Measurements from ENCODE around the gene CD48.
"Not testable (repeated sequence)": the region's sequence is repeated elsewhere in the genome, so short reads cannot be mapped to it uniquely, and the experiment has no call there.

The CD48 gene

DNA sequence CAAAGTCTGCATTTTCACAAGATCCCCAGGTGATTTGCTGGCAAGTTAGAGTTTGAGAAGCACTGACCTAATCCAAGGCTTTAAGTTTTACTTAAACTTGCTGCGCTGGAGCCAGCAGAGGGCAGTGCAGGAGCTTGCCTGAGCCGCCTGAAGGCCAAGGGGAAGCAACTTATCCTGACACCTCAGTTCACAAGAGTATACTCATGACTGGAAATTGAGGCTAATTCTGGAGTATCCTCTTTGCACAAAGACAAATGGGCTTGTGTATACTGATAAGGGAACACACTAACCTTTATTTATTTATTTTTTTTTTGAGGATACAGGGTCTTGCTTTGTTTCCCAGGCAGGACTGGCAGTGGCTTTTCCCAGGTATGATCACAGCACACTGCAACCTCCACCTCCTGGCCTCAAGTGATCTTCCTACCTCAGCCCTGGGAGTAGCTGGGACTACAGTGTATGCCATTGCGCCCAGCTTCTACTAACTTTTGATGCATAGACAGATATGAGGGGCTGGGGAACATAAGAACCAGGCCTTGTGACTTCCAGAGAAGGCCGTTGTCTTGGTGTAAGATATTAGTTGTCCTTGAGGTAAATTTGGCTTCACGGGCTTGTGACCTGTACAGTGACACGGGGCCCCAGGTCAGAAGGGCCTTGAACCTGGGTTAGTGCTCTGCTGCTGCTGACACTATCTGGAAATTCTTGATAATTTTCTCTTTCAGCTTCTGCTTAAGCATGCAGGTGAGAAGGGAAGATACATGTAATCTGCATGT is 35.8 kb downstream of the CD48 start:
- DNase-seq = peak; percentile 79

DNA sequence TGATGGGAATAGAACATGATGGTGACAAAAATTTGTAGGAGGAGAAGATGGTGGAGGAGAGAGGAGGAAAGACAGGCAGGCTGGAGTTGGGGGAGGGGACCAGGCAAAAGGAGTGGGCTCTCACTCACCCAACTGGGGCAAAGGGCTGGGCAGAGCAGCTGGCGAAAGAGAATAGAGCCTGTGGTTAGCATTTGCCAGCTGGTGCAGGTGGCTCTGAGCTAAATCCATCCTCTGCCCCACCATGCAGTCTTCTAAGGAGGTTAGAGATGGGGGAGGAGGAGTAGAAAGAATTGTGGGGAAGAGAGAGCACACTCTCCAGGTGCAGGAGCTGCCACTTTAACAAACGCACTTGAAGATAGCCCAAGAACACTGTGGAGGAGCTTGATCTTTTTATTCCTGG is 37.2 kb downstream of the CD48 start:
- no peak for DNase-seq

DNA sequence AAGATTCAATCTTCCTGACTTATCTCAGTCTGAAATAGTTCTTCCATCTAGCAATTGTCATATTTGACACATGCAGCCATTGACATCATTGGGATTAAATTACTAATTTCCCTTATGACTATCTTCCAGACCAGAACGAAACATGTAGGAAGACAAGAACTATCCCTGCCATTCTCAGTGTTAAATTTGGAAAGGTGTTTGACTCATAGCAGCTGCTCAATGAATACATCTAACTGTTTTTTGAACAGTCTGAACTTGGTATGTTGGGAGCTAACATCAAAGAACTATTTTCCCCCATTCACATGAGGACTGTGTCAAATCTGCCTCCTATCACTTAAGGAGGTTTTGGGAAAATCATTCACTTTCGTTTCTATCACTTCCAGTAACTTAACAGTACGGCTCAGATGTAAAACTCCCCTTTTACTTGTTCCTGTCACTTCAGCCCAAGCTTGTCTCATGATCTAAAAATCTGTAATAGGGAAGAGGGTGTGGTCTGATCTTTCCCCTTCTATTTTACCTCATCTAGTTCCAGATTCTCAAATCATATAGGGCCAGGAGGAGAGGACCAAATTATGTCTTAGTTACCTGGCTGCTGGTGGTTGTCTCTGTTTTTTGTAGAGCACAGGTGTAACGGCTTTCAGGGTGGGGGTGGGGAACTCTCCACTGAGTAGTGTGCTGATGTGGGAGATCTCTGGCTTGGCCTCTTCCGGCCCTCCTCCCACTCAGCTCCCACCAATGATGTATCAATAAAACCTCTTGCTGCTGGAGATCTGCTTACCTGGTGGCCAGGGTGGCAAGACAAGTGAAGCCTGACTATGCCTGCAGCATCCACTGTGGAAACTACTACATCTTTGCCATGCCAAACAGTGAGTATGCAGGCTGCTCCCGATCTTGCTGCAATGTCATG is 38.6 kb downstream of the CD48 start:
- peak; percentile 31 for DNase-seq

DNA sequence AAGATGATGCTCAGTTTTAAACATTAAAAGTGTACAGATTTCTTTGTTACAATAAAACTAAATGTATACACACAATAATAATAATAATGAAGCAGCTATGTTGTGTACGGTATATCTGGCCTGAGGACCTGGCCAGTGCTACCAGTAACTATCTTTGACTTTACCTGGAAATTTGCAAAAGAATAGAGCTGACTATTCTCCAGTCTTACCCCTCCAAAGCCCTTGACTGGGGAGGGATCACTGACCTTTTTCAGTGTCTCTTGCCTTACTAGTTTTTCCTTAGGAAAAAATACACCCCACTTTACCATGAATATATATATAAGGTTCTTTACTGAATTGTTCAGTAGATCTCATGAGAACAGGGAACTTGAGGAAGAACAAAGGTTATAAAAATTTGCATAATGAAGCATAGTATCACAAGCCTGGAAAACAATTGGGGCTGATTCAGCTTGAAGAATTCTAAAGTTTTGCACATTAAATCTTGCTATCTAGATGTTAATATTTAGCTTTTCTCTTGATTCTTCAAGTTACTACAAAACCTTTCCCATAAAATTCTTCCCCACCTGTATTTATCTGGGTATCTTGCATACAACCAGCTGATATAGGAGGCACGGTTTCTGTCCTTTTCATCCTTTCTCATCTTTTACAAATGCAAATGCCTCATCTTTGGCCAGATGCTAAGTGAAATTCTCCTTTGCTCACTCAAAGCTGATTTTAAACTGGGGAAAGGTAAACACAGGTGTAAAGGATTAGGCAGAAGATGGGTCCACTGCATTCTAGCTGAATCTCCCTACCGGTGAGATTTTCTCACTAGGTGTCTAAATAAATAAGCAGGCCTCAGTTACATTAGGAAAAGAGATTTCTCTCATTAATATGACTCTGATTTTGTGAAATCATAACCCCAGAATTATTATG is 39.8 kb downstream of the CD48 start:
- no peak for DNase-seq

DNA sequence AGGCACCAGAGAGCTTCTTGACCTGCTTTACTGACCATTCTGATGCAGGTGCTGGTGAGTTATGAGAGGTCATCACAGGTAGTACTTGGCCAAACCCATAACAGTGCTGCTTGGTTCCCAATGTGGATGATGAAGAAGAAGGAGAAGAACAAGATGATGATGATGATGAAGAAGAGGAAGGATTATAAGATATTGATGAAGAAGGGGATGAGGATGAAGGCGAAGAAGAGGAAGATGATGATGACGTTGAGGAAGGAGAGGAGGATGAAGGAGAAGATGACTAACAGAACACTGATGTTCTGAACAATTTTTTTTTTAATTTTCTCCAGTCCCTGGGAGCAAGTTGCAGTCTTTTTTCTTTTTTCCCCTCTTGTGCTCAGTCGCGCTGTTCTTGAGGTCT is 40.9 kb downstream of the CD48 start:
- no peak for DNase-seq

DNA sequence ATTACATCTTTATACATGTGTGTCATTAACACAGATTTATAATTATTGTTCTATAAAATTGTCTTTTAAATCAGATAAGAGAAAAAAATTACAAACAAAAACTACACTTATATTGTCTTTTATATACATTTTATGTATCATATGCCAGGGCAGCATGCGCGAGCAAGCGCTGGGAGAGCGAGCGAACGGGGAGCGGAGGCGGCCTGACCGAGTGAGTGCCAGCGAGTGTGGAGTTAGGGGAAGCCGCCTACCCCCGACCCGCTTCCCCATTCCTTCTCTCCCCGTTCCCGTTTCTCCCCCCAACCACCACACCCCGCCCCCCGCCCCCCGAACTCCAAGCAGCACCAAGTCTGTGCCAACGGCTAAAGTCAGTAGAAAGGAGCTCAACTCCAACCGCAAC is 41.8 kb downstream of the CD48 start:
- no peak for DNase-seq

DNA sequence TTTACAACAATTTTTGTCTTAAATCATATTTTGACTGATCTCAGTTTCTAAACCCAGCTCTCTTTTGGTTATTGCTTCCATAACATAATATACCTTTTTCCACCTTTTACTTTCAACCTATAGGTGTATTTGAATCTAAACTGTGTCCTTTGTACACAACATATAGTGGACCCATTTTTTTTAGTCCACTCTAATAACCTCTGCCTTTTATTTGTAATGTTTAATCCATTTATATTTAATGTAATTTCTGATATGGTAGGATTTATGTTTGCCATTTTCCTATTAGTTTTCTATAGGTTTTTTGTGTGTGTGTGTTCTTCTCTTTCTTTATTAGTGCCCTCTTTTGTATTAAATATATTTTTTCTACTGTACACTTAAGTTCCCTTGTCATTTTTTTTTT is 42.3 kb downstream of the CD48 start:
- DNase-seq = no peak

DNA sequence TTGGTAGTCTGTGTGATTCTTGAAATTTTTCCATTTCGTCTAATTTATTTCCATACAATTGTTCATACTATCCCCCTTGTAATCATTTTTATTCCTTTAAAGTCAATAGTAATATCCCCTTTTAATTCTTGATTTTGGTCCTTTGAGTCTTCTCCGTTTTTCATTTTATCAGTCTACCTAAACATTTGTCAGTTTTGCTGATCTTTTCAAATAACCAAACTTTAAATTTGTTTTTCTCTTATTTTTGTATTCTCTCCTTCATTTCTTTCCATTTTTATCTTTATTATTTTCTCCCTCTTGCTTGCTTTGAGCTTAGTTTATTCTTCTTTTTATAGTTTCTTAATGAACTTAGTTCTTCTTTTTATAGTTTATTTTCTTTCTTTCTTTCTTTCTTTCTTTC is 43.7 kb downstream of the CD48 start:
- DNase-seq = no peak

DNA sequence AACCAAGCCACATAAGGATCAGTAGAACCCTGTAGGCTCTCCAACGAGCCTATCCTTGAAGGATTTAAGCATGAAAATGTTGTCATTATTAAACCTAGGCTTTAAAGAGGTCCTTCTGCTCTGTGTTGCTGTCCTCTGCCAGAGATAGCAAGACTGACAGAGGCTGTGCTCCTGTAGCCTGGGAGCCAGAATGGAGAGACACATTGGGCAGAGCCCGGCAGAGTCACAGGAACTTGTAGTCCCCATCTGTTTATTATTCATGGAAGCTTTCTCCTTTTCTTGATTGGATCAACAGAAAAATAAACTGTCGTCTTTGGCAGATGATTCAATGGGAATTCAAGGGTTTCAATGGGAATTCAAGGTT is 45.6 kb downstream of the CD48 start:
- no peak for DNase-seq

DNA sequence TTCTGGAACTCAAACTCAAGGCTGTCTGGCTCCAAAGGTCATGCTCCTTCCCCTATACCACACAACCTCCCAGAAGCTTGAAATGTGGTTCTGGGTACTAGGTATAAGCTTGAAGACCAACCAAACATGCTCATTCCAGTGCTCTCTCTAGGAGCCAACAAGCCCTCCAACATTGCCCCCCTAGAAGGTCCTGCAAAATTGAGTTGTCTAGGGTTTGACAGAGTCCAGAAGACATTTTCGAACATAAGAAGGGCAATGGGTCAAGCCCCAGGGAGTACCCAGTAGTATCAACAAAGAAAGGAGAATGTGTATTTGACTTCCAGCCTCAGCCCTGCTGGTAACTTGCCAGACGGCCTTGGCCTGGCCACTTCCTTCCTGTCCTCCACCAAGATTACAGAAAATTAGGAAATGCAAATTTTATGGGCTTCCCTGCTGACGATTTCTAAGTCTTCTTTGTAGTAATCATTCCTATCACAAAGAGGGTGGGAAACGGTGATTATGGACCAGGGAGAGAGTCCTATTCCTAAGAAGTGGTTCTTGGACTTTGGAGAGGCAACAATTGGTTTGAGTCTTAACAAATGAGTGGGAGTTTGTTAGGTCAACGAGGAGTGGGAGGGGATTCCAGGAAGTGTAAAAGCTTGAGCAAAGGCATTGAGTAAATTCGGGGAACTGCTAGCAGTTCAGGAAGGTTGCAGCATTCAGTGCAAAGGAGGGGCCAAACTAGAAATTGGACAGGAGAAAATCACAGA is 46.1 kb downstream of the CD48 start:
- DNase-seq = peak; percentile 46

DNA sequence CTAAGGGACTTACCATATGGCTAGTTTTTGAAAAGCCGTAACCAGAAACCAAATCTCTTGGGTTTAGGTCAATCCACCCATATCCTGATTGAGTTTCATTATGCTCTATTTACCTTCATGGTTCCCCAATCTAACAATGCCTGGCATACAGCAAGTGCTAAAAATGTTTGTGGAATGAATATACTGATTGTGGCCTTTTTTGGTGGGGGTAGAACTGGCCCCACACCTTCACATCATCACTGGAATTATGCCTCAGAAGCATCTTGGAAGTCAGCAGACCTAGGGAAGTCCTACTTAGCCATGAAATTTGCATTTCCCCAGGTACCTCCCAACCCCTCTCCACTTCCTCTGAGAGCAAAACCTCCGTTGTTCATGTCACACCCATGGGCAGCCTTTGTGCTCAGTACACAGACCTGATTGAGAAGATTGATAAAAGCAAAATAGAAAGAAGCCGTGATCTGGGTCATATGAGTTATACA is 47.0 kb downstream of the CD48 start:
- peak; percentile 60 for DNase-seq

DNA sequence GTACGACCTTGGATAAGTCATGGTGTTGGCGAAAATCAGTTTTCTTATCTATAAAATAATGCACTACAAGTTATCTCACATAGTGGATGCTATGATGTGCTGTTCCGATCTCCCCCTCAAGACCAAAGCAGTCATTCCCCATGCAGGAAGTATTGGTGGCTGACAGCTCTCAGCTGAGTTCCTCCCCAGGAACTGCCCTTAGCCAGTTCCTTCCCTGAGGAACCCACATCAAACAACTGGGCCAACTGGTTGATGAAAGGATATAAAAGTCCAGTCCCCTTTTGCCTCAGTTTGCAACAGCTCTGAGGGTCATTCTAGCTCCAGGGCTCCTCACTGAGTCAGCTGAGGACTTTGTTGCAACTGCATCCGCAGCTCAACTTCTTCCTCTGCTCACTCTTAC is 48.7 kb downstream of the CD48 start:
- DNase-seq = no peak

DNA sequence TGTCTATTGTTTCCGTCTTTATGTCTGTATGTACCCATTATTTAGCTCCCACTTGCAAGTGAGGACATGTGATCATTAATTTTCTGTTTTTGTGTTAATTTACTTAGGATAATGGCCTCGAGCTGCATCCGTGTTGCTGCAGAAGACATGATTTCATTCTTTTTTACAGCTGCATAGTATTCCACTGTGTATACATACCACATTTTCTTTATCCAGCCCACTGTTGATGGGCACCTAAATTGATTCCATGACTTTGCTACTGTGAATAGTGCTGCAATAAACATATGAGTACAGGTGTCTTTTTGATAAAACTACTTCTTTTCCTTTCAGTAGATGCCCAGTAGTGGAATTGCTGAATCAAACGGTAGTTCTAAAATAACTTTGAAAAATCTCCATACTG is 52.1 kb downstream of the CD48 start:
- DNase-seq = no peak

DNA sequence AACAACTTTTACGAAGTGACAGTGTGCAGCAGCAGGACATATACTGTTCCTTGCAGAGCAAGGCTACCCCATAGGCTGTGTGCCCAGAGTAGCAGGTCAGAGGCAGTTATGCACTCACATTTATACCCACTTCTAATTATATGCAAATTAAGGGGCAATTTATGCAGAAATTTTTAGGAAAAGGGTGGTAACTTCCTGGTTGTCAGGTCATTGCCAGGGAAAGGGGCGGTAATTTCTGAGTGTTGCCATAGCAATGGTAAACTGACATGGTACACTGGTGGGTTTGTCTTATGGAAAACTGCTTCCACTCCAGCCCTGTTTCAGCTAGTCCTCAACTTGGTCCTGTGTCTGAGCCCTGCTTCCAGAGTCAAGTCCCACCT is 52.8 kb downstream of the CD48 start:
- DNase-seq = no peak

DNA sequence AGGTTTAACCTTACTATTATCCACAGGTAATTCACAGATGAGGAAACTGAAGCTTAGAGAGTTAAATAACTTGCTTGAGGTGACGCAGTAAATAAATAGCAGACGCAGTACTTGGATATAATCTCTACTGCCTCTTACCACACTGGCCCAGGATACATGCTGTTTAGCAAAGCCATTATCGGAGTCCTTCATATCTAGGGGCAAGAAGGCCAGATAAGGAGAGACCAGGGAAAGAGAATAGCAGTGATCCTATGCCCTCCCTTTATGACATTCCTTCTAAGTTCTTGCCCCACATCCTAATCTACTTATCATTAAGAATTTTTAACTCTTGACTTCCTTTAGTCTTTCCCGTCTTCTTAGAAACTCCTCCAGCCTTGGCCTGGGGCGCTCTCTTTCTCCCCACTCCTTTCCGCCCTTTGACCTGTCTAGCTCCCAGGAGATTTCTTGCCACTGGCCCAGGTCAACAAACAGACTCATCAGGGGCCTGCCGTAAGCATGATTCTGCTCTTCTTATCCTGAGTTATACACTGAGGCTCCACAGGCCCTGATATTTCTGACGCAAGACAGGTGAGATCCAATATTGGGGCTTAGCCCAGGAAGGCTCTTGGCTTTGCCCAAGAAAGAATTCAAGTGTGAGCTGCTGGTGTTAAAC is 53.3 kb downstream of the CD48 start:
- DNase-seq = no peak

DNA sequence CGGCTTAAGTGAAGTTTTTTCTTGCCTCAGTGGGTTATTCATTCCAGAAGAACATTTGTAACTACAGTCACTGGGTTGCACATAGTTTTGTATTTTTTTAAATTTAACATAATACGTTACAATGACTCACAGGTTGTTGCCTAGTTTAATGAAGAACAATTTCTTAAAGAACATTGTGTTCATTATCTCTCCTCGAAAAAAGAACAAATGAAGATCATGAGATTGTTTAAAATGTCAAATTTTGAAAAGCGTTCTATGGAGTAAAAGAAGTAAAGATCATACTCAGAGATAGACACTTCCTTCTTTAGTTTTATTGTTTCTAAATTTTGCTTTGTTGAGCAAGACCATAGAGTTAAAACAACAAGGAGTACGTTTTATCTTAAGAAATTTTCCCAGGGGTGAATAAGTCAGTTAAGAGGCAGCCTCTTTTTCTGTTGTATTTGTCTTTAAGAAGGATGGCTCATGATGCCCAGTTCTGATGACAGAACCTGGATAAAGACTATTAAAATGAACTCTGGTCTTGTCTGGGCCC is 54.3 kb downstream of the CD48 start:
- no peak for DNase-seq

DNA sequence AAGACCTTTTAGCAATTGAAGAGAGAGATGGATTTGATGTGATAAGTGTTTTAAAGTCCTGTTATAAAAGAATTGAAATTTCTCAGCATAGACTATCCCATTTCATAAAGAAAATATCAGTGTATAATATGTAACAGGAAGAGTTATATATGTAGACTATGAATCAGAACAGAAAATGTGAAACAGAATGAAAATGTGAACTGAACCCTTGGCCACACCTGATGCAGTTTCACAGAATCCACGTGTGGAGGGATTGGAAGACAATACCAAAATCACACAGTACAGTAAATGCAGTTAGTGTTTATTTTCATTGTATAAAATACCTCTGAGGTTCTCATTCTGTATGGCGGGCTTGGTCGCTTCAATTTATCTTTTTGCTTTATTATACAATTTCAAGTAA is 54.9 kb downstream of the CD48 start:
- DNase-seq = no peak

DNA sequence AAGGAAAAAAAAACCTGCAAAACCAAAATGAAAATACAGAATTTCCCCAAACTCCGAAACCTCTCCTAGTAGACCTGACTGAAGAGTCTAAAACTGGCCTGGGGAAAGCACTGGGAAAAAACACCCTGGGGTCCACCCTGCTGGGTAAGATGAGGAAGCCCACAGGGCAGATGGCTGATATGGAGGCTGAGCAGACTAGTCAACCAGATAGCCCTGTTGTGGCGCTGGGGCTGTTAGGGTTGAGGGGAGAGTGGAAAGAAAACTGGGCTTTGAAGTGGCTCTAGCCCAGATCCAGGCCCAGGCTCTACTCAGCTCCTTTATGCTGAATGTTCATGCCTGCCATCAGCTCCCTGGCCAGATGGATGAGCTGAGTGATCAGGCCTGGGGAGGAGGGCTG is 58.0 kb downstream of the CD48 start:
- no peak for DNase-seq

DNA sequence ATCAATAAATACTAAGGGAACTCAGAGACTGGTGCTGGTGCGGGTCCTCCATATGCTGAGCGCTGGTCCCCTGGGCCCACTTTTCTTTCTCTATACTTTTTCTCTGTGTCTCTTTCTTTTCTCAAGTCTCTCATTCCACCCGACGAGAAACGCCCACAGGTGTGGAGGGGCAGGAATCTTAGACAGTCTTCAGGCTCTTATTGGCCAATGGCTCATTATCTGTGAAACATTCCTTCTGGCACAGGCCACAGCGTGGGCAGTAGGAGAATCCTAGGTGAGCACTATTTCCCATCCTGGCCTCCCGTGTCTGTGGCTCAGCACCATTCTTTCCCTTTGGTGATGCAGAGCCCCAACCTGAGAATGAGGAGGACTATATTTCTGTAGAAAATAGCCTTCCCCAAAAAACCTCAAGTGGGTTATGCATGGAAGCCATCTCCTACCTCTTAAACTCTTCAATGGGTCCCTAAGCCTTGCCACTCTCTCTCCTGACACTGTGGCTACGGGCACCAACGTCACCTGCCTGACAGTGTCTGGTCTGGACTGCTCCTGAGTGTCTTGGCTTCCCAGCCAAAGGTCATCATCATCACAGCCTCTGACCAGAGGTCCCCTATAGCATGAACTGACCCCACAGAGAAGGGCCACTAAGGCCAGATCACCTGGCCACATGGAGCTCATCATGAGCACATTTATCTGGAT is 58.5 kb downstream of the CD48 start:
- DNase-seq = no peak

DNA sequence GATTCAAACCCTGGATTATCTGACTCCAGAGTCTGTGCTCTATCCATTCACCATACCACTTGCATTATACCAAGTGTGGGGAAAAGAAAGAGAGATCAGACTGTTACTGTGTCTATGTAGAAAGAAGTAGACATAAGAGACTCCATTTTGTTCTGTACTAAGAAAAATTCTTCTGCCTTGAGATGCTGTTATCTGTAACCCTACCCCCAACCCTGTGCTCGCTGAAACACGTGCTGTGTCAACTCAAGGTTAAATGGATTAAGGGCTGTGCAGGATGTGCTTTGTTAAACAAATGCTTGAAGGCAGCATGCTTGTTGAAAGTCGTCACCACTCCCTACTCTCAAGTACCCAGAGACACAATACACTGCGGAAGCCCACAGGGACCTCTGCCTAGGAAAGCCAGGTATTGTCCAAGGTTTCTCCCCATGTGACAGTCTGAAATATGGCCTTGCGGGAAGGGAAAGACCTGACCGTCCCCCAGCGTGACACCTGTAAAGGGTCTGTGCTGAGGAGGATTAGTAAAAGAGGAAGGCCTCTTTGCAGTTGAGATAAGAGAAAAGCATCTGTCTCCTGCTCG is 59.5 kb downstream of the CD48 start:
- DNase-seq = not testable (repeated sequence)

All from CD4-positive, alpha-beta T cell treated with Interleukin-12 subunit alpha and Interleukin-12 subunit beta, for 1 hour (primary cell).